ENCODE results near the gene SHISA5. TPM values are rescaled to one million over a fixed set of nuclear protein-coding genes. Genes with fewer than 3 reads are reported as not detected.

SHISA5 gene
- total and polyA plus RNA-seq, 9 donors: 59.7 to 150 (median 118) TPM

DNA sequence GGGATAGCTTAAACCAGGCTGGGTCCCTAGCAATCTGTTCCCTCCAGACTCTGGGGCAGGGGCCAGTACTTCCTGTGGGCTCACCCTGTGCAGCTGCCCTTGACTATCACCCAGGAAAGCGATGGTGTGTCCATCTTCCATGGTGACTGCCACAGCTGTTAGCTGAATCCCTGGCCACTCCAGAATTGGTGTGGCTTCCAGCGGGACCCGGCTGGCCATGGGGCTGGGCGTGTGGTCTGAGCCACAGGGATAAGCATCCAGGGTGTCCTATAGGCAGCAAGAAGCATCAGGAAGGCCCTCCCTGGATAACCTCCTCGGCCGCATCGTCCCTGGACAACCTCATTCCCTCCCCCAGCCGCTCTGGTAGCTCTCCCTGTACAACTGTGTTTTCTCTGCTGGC is 81.3 kb downstream of the SHISA5 start:
- 81 to 83% (median 83%) methylated on average over 8 of the region's 8 CpGs for WGBS, 3 donors
- no peaks in the 10 kb centered on the region for H3K9me3 ChIP-seq
- DNase-seq: no peak
- no peaks in the 10 kb centered on the region for H3K36me3 ChIP-seq
- TF ChIP-seq EP300 (IDR thresholded peaks at IDR 0.05) (no peak), POLR2A (IDR thresholded peaks at IDR 0.05) (no peak)
- TF ChIP-seq, protein P1, sequence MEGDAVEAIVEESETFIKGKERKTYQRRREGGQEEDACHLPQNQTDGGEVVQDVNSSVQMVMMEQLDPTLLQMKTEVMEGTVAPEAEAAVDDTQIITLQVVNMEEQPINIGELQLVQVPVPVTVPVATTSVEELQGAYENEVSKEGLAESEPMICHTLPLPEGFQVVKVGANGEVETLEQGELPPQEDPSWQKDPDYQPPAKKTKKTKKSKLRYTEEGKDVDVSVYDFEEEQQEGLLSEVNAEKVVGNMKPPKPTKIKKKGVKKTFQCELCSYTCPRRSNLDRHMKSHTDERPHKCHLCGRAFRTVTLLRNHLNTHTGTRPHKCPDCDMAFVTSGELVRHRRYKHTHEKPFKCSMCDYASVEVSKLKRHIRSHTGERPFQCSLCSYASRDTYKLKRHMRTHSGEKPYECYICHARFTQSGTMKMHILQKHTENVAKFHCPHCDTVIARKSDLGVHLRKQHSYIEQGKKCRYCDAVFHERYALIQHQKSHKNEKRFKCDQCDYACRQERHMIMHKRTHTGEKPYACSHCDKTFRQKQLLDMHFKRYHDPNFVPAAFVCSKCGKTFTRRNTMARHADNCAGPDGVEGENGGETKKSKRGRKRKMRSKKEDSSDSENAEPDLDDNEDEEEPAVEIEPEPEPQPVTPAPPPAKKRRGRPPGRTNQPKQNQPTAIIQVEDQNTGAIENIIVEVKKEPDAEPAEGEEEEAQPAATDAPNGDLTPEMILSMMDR (IDR thresholded peaks at IDR 0.05): no peak
- peaks cover 33% of the 10 kb centered on the region for H3K4me1 ChIP-seq (ENCODE audit: insufficient read depth)
- H3K27ac ChIP-seq: no peak overlapping the region
- H3K27me3 ChIP-seq: no peaks in the 10 kb centered on the region
- H3K4me3 ChIP-seq: no peak overlapping the region
- intact Hi-C loops (cut with DNase I): no loop called here

DNA sequence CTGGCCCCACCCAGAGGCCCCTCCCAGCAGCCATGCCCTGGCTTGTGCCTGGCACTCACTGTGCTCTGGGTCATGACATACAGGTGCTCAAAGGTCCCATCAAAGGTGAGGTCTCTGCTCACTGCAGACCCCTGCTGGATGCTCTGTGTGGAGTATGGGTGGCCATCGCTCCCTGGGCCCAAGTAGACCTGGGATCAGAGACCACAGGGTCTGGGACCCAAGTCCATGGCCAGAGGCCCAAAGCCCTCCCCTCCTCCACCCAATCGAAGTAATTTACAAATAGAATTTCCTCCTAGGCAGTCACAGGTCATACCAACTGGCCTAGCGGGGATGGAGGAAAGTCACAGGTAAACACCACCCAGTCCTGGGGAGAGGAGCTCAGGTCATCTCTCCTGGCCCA is 81.7 kb downstream of the SHISA5 start:
- Histone ChIP-seq H3K4me3 (no peak overlapping the region), H3K4me1 (ENCODE audit: insufficient read depth) (peaks cover 29% of the 10 kb centered on the region), H3K9me3 (no peaks in the 10 kb centered on the region), H3K27ac (no peak overlapping the region), H3K36me3 (no peaks in the 10 kb centered on the region), H3K27me3 (no peaks in the 10 kb centered on the region)
- intact Hi-C loops (cut with DNase I): no loop called here
- WGBS, 3 donors: 83 to 100% (median 89%) methylated on average over 3 of the region's 3 CpGs
- TF ChIP-seq, protein P1 (IDR thresholded peaks at IDR 0.05): no peak
- DNase-seq: no peak

DNA sequence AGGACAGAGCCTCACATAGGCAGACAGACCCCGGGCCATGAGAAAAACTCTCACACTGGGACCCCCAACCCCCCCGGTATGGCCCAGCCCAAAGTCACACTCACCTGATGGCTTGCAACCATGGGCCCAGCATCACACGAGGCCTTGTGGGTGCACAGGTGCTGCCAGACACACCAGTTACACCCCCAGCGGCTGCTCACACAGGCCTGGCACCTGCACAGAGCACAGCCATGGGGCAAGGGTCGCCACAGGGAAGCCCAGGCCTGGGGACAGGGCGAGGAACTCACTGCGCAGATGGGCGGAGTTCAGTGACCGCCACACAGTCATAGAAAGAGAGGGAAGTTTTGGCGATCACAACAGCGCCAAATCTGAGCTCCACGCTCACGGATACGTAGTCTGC is 83.4 kb downstream of the SHISA5 start:
- no peak overlapping the region for H3K4me3 ChIP-seq
- H3K27me3 ChIP-seq: no peaks in the 10 kb centered on the region
- peaks cover 14% of the 10 kb centered on the region for H3K4me1 ChIP-seq (ENCODE audit: insufficient read depth)
- intact Hi-C loops (cut with DNase I): no loop called here
- 91 to 92% (median 91%) methylated on average over 12 to 14 of the region's 14 CpGs for WGBS, 3 donors
- H3K9me3 ChIP-seq: no peaks in the 10 kb centered on the region
- no peaks in the 10 kb centered on the region for H3K36me3 ChIP-seq
- DNase-seq: no peak
- TF ChIP-seq POLR2A (IDR thresholded peaks at IDR 0.05) (no peak), EP300 (IDR thresholded peaks at IDR 0.05) (no peak)
- TF ChIP-seq, protein P1 (IDR thresholded peaks at IDR 0.05): no peak
- no peak overlapping the region for H3K27ac ChIP-seq

DNA sequence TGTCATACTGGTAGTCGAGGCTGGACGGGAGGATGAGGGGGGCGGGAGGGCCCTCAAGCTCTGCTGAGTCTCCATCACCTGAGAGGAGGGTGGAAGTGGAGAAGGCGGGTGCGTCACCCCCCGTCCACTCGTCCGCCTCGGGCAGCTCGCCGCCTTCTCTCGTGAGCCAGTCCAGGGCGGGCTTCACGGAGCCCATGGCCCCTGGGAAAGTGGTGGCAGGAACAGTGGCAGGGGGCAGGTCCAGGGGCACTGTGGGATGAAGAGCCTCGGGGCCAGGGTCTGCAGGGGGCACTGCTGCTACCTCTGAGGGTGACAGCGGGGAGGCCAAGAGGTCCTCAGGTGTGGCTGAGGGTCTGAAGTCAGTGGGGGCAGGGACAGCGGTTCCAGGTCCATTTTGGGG is 84.4 kb downstream of the SHISA5 start:
- H3K4me3 ChIP-seq: no peak overlapping the region
- TF ChIP-seq EP300 (IDR thresholded peaks at IDR 0.05): no peak
- TF ChIP-seq, protein P1 (IDR thresholded peaks at IDR 0.05): no peak
- no peak for TF ChIP-seq POLR2A (IDR thresholded peaks at IDR 0.05)
- DNase-seq: no peak
- intact Hi-C loops (cut with DNase I): no loop called here
- H3K27me3 ChIP-seq: no peaks in the 10 kb centered on the region
- peaks cover 7% of the 10 kb centered on the region for H3K4me1 ChIP-seq (ENCODE audit: insufficient read depth)
- WGBS, 3 donors: 87 to 89% (median 88%) methylated on average over 17 of the region's 17 CpGs
- no peaks in the 10 kb centered on the region for H3K9me3 ChIP-seq
- H3K27ac ChIP-seq: no peak overlapping the region
- H3K36me3 ChIP-seq: no peaks in the 10 kb centered on the region

DNA sequence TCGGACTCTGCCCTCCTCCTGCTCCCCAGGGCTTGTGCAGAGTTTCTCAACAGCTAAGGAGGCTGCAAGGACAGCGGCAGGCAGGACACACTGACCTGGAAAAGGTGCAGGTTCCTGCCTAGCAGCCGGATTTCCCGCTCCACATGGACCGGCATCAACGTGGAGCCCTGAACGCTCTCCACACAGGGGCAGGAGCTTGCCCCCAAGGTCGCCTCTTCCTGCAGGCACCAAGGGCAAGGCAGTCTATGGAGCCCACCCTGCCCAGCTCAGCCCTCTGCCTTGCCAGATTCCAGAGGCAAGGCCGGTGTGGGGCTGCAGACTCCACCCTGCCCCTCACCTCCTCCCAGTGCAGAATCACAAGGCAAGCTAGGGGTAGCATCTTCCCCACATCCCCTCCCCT is 84.8 kb downstream of the SHISA5 start:
- H3K27ac ChIP-seq: no peak overlapping the region
- 81 to 92% (median 89%) methylated on average over 9 of the region's 9 CpGs for WGBS, 3 donors
- H3K27me3 ChIP-seq: no peaks in the 10 kb centered on the region
- no peak for DNase-seq
- intact Hi-C loops (cut with DNase I): no loop called here
- no peaks in the 10 kb centered on the region for H3K36me3 ChIP-seq
- TF ChIP-seq, protein P1 (IDR thresholded peaks at IDR 0.05): no peak
- no peak for TF ChIP-seq POLR2A (IDR thresholded peaks at IDR 0.05)
- no peak for TF ChIP-seq EP300 (IDR thresholded peaks at IDR 0.05)
- H3K4me1 ChIP-seq (ENCODE audit: insufficient read depth): peaks cover 2% of the 10 kb centered on the region
- H3K4me3 ChIP-seq: no peak overlapping the region
- H3K9me3 ChIP-seq: no peaks in the 10 kb centered on the region

All from ovary (tissue), 9 donors.